Gastrocnemius medialis (tissue), 4 donors: ENCODE data around the gene NPFF. TPM values are rescaled to one million over a fixed set of nuclear protein-coding genes. Genes with fewer than 3 reads are reported as not detected.
"Not testable (repeated sequence)": the region's sequence is repeated elsewhere in the genome, so short reads cannot be mapped to it uniquely, and the experiment has no call there.

Experiments
- ATAC-seq, 2 donors: fragments of 150-250 bp; one replicate each; pipeline ENCODE4 v1.9.1; 2016
- DNase-seq, 2 donors: peaks; one replicate each; pipeline ENCODE4 v3.0.0-alpha.2; 2019
- H3K27ac ChIP-seq, 4 donors: fragments of 200-600 bp; sonication (generic); 1 replicate in 1 of 4; 2 replicates in 3 of 4; pipeline ENCODE4 v1.5.1; 2016 to 2018; ENCODE audit warnings: mild to moderate bottlenecking in 2 of 4, moderate library complexity in 1 of 4
- H3K27me3 ChIP-seq, 3 donors: fragments of 200-600 bp; sonication (generic) in 2 of 3; 1 replicate in 1 of 3; 2 replicates in 2 of 3; pipeline versions ENCODE4 v1.5.1 to v1.6.0; 2016 to 2019; ENCODE audit warnings: mild to moderate bottlenecking in 1 of 3, moderate library complexity in 1 of 3
- H3K36me3 ChIP-seq, 2 donors: fragments of 200-600 bp; sonication (generic) in 1 of 2; one replicate each; pipeline ENCODE4 v1.5.1; 2017 to 2018
- H3K4me1 ChIP-seq, 2 donors: fragments of 200-600 bp; sonication (generic) in 1 of 2; one replicate each; pipeline ENCODE4 v1.5.1; 2016 to 2017; ENCODE audit warnings: mild to moderate bottlenecking in 2 of 2
- H3K4me3 ChIP-seq, 4 donors: fragments of 200-600 bp; sonication (generic) in 3 of 4; 1 replicate in 1 of 4; 2 replicates in 3 of 4; pipeline ENCODE4 v1.5.1; 2016 to 2019; ENCODE audit warnings: mild to moderate bottlenecking in 2 of 4
- H3K9me3 ChIP-seq, 3 donors: fragments of 200-600 bp; sonication (generic) in 2 of 3; 1 replicate in 1 of 3; 2 replicates in 2 of 3; pipeline ENCODE4 v1.5.1; 2016 to 2019
- CTCF ChIP-seq, 5 experiments: fragments of 450-650 bp in 3 of 5; fragments of 200-600 bp in 2 of 5; sonication (generic) in 2 of 5; IDR thresholded peaks in 4 of 5; conservative IDR thresholded peaks in 1 of 5; 1 replicate in 4 of 5; 2 replicates in 1 of 5; pipeline ENCODE4 v1.5.1; 2016 to 2019; ENCODE audit warnings: antibody characterized with exemption in 5 of 5, mild to moderate bottlenecking in 3 of 5, moderate library complexity in 3 of 5
- POLR2A ChIP-seq, 2 donors: fragments of 450-650 bp; IDR thresholded peaks; one replicate each; pipeline ENCODE4 v1.6.1; 2017; ENCODE audit warnings: antibody characterized with exemption in 2 of 2, mild to moderate bottlenecking in 2 of 2, moderate library complexity in 2 of 2
- in situ Hi-C, 4 donors: fragments of 200-750 bp; cut with MboI; loops; one replicate each; pipeline versions ENCODE4 v1.15.0 to v1.8.0; 2017; ENCODE audit warnings: low sequenced_read_pairs in 4 of 4
- intact Hi-C: fragments of 100-400 bp; cut with DNase I; formaldehyde crosslinking; loops from one replicate; pipeline ENCODE4 v1.15.1; 2023; ENCODE audit warnings: low total_unique reads
- total RNA-seq, 4 donors: library from RNA; depleted of rRNA; stranded (reverse); fragments of >200 nt; gene quantifications; one replicate each; pipeline versions ENCODE4 v1.1.0 to v1.2.3, GENCODE V29; 2016

Gene NPFF
- total RNA-seq, 4 donors from 2014 or later, result not detected

DNA sequence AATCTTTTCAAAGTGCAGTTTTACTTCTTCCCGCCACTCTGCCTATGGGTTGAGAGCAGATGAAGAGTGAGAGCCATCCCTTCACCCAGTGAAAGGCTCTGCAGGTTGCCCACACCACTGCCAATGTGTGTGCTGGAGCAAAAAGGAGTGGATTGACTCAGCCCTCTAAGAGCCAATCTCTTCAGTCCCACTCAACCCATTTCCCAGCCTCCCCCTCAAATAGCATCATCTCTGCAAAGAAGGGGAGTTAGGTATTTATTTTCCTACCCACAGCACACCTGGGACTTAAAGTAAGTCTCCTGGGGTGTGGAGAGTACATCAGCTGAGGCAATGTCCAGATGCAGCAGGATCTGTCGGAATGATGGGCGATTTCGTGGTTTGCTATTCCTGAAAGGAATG is 23.3 kb downstream of the NPFF start:
- no peak for ATAC-seq
- TF ChIP-seq POLR2A (IDR thresholded peaks at IDR 0.05) (no peak), CTCF (IDR thresholded peaks at IDR 0.05 in 4 of 5, conservative IDR thresholded peaks at IDR 0.05 in 1 of 5) (no peak)
- H3K9me3 ChIP-seq, result no peaks in the 10 kb centered on the region
- DNase-seq, result peak in 1 of 2 donors; percentile 7
- in situ Hi-C loops (no loop called here), intact Hi-C loops (no loop called here)
- no peak overlapping the region for H3K4me3 ChIP-seq
- peaks cover 0 to 35% of the 10 kb centered on the region in 2 donors for H3K36me3 ChIP-seq
- H3K4me1 ChIP-seq, result peaks cover under 1 to 6% of the 10 kb centered on the region in 2 donors
- H3K27me3 ChIP-seq, result no peaks in the 10 kb centered on the region
- no peak overlapping the region for H3K27ac ChIP-seq

GRCh38 chr12:53483225-53483978 is 23.9 kb downstream of the NPFF start:
- intact Hi-C loops (no loop called here), in situ Hi-C loops (no loop called here)
- peak in 1 of 2 donors; percentile 18 for DNase-seq
- Histone ChIP-seq H3K36me3 (peaks cover 0 to 38% of the 10 kb centered on the region in 2 donors), H3K4me3 (no peak overlapping the region), H3K27ac (peak overlapping the region in 1 of 4 donors; percentile 53), H3K27me3 (no peaks in the 10 kb centered on the region), H3K4me1 (peaks cover 4 to 12% of the 10 kb centered on the region in 2 donors), H3K9me3 (no peaks in the 10 kb centered on the region)
- no peak for ATAC-seq
- TF ChIP-seq CTCF (IDR thresholded peaks at IDR 0.05 in 4 of 5, conservative IDR thresholded peaks at IDR 0.05 in 1 of 5) (no peak), POLR2A (IDR thresholded peaks at IDR 0.05) (no peak)

DNA sequence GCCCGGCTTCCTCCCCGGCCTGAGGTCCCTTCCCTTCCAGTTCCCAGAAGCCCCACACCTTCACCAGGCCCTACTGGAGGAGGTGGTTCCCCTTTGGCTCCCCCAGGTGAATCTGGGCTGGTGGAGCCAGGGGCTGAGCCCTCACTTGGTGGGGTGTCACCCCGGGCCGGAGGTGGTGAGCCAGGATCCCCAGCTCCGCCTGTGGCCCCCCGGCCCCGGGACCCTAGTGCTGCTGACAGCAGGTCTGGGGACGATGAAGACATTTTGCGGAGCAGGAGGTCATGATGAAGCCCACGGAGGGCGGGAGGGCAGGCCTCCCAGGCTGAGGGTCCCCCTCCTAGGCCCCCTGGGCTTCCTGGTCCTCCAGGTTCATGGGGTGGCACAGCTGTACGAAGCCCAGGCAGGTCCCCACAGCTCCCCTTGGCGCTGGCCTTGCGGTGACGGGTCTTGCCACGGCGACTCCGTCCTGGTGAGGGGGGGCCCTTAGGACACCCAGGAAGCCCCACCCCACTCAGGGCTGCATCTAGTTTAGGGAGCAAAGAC is 24.6 kb downstream of the NPFF start:
- Histone ChIP-seq H3K27me3 (no peaks in the 10 kb centered on the region), H3K4me3 (no peak overlapping the region), H3K36me3 (peaks cover 0 to 45% of the 10 kb centered on the region in 2 donors), H3K9me3 (no peaks in the 10 kb centered on the region), H3K27ac (peak overlapping the region in 3 of 4 donors; percentile 22 to 53 (median 53)), H3K4me1 (peaks cover 11 to 19% of the 10 kb centered on the region in 2 donors)
- in situ Hi-C loops, result no loop called here
- DNase-seq (peak in 1 of 2 donors; percentile 23), ATAC-seq (no peak)
- TF ChIP-seq POLR2A (IDR thresholded peaks at IDR 0.05), result no peak
- TF ChIP-seq CTCF (IDR thresholded peaks at IDR 0.05 in 4 of 5, conservative IDR thresholded peaks at IDR 0.05 in 1 of 5), result no peak
- intact Hi-C loops, result no loop called here

GRCh38 chr12:53481939-53482586 is 25.2 kb downstream of the NPFF start:
- Histone ChIP-seq H3K4me1 (peaks cover 16 to 20% of the 10 kb centered on the region in 2 donors), H3K9me3 (no peaks in the 10 kb centered on the region), H3K27me3 (no peaks in the 10 kb centered on the region), H3K36me3 (peaks cover 0 to 48% of the 10 kb centered on the region in 2 donors), H3K4me3 (no peak overlapping the region), H3K27ac (peak overlapping the region in 3 of 4 donors; percentile 22 to 86 (median 75))
- intact Hi-C loops, result no loop called here
- DNase-seq (peak in 1 of 2 donors; percentile 19), ATAC-seq (no peak)
- in situ Hi-C loops, result no loop called here
- no peak for TF ChIP-seq CTCF (IDR thresholded peaks at IDR 0.05 in 4 of 5, conservative IDR thresholded peaks at IDR 0.05 in 1 of 5)
- TF ChIP-seq POLR2A (IDR thresholded peaks at IDR 0.05), result no peak

DNA sequence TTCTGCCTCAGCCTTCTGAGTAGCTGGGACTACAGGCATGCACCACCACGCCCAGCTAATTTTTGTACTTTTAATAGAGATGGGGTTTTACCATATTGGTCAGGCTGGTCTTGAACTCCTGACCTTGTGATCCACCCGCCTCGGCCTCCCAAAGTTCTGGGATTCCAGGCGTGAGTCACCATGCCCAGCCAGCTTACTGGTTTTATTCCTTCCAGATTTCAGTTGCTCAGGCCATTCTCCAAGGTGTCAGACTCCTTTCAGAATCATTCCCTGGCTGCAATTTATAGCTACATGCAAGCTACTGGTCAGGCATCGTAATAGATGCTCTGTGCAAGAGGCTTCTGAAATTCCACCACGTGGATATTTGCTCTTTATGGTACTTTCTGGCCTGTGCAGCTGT is 25.8 kb downstream of the NPFF start:
- H3K27me3 ChIP-seq, intact Hi-C loops, H3K9me3 ChIP-seq, DNase-seq, in situ Hi-C loops, H3K4me3 ChIP-seq, ATAC-seq: not testable (repeated sequence)
- Histone ChIP-seq H3K4me1 (peaks cover 20 to 23% of the 10 kb centered on the region in 2 donors), H3K36me3 (peaks cover 0 to 51% of the 10 kb centered on the region in 2 donors), H3K27ac (peak overlapping the region; percentile 6 to 86 (median 78))
